H1 (cell line): ENCODE data around the gene GPA33.

Source experiments
- ATF2 ChIP-seq: IDR thresholded peaks from 2 replicates; pipeline ENCODE4 v1.6.1; 2012; ENCODE audit warnings: low read length, inconsistent platforms
- BCL11A ChIP-seq, 2 experiments: IDR thresholded peaks; one replicate each; pipeline ENCODE4 v1.6.1; 2011; ENCODE audit warnings: low read depth in 2 of 2, low read length in 2 of 2, mild to moderate bottlenecking in 2 of 2
- CEBPB ChIP-seq: IDR thresholded peaks from 2 replicates; pipeline ENCODE4 v1.6.1; 2012; ENCODE audit warnings: low read depth, low read length
- CTCF ChIP-seq, 3 experiments: IDR thresholded peaks; 1 replicate in 2 of 3; 2 replicates in 1 of 3; pipeline versions ENCODE4 v1.5.1 to v1.6.1; 2011; ENCODE audit warnings: low read length in 3 of 3, mild to moderate bottlenecking in 3 of 3, inconsistent platforms in 2 of 3, low read depth in 1 of 3, moderate library complexity in 1 of 3; ENCODE audit not compliant: insufficient read depth in 1 of 3; ENCODE audit errors: control extremely low read depth in 1 of 3
- EP300 ChIP-seq, 2 experiments: IDR thresholded peaks; 1 replicate in 1 of 2; 2 replicates in 1 of 2; pipeline ENCODE4 v1.6.1; 2011 to 2012; ENCODE audit warnings: low read depth in 2 of 2, low read length in 2 of 2, mild to moderate bottlenecking in 2 of 2, borderline replicate concordance in 1 of 2, inconsistent platforms in 1 of 2, moderate library complexity in 1 of 2
- KDM1A ChIP-seq: fragments of 200-600, 300-600 bp; sonication (generic); IDR thresholded peaks from 2 replicates; pipeline ENCODE4 v1.7.1; 2016; ENCODE audit warnings: mild to moderate bottlenecking, low read length, borderline replicate concordance
- KDM4A ChIP-seq: IDR thresholded peaks from one replicate; pipeline ENCODE4 v1.7.1; 2012; ENCODE audit warnings: low read depth, mild to moderate bottlenecking, moderate library complexity, low read length, inconsistent platforms; ENCODE audit not compliant: severe bottlenecking
- POU5F1 ChIP-seq: IDR thresholded peaks from 2 replicates; pipeline ENCODE4 v1.6.1; 2011; ENCODE audit warnings: low read depth, mild to moderate bottlenecking, low read length, moderate library complexity
- RAD21 ChIP-seq, 2 experiments: IDR thresholded peaks in 1 of 2; conservative IDR thresholded peaks in 1 of 2; 2 replicates each; pipeline ENCODE4 v1.6.1; 2011; ENCODE audit warnings: low read depth in 2 of 2, low read length in 2 of 2, improper control_type of control experiment in 1 of 2, inconsistent platforms in 1 of 2, mild to moderate bottlenecking in 1 of 2, moderate library complexity in 1 of 2
- ZNF274 ChIP-seq: IDR thresholded peaks from 2 replicates; pipeline ENCODE4 v1.7.0; 2012; ENCODE audit warnings: low read length, borderline replicate concordance; ENCODE audit errors: extremely low read depth

- TF ChIP-seq CTCF (IDR thresholded peaks at IDR 0.05; ENCODE audit: control extremely low read depth in 1 of 3, insufficient read depth in 1 of 3, low read depth in 1 of 3, low read length in 3 of 3) (no peak), KDM1A (no peak), RAD21 (IDR thresholded peaks at IDR 0.05 in 1 of 2, conservative IDR thresholded peaks at IDR 0.05 in 1 of 2; ENCODE audit: low read depth in 2 of 2, low read length in 2 of 2) (no peak), ATF2 (no peak), EP300 (IDR thresholded peaks at IDR 0.05; ENCODE audit: borderline replicate concordance in 1 of 2, low read depth in 2 of 2, low read length in 2 of 2) (no peak), KDM4A (no peak), POU5F1 (no peak), ZNF274 (no peak), CEBPB (no peak), BCL11A (IDR thresholded peaks at IDR 0.05; ENCODE audit: low read depth in 2 of 2, low read length in 2 of 2) (no peak)
Measured at GRCh38 chr1:167117225-167117624, 27.0 kb upstream of the GPA33 start.
